HepG2 (cell line): ENCODE data around the gene PNN. TPM values are rescaled to one million over a fixed set of nuclear protein-coding genes. Genes with fewer than 3 reads are reported as not detected.

Experiments used
- HDAC6 ChIP-seq: fragments of 200-600 bp; sonication (generic); IDR thresholded peaks from 2 replicates; pipeline ENCODE4 v1.7.0; 2017; ENCODE audit warnings: mild to moderate bottlenecking, antibody characterized with exemption, low read length, low read depth
- HES4 ChIP-seq: sonication (generic); formaldehyde crosslinking; IDR thresholded peaks from 2 replicates; pipeline ENCODE4 v1.9.0; 2021; ENCODE audit warnings: mild to moderate bottlenecking, missing genetic modification reagents, borderline replicate concordance
- KLF13 ChIP-seq: sonication (generic); formaldehyde crosslinking; IDR thresholded peaks from 2 replicates; pipeline ENCODE4 v1.4.0; 2020; ENCODE audit warnings: mild to moderate bottlenecking, missing genetic modification reagents
- KLF9 ChIP-seq: IDR thresholded peaks from 2 replicates; pipeline ENCODE4 v1.6.1; 2016; ENCODE audit warnings: low read depth
- MAZ ChIP-seq, 2 experiments: sonication (generic) in 1 of 2; formaldehyde crosslinking in 1 of 2; IDR thresholded peaks; 2 replicates each; pipeline versions ENCODE4 v1.5.0 to v1.6.1; 2012 to 2020; ENCODE audit warnings: low read depth in 2 of 2, mild to moderate bottlenecking in 2 of 2, borderline replicate concordance in 1 of 2, improper control_type of control experiment in 1 of 2, low read length in 1 of 2, missing genetic modification reagents in 1 of 2, moderate library complexity in 1 of 2
- RARA ChIP-seq: IDR thresholded peaks from 2 replicates; pipeline ENCODE4 v1.6.1; 2016; ENCODE audit warnings: missing genetic modification reagents, missing compliant biosample characterization
- SRSF1 ChIP-seq: fragments of 200-400 bp; formaldehyde crosslinking; optimal IDR thresholded peaks from 2 replicates; pipeline ENCODE3; 2017; ENCODE audit warnings: mild to moderate bottlenecking, low read depth, low read length, moderate library complexity
- TBX3 ChIP-seq: fragments of 450-650 bp; IDR thresholded peaks from 2 replicates; pipeline ENCODE4 v1.6.1; 2017; ENCODE audit warnings: antibody characterized with exemption, mild to moderate bottlenecking, inconsistent platforms, borderline replicate concordance
- TCF7 ChIP-seq: sonication (generic); IDR thresholded peaks from 2 replicates; pipeline ENCODE4 v1.6.1; 2016; ENCODE audit warnings: antibody characterized with exemption, low read depth
- ZNF430 ChIP-seq: sonication (generic); formaldehyde crosslinking; IDR thresholded peaks from 2 replicates; pipeline ENCODE4 v1.9.0; 2021; ENCODE audit warnings: mild to moderate bottlenecking, missing genetic modification reagents
- ZNF446 ChIP-seq: sonication (generic); formaldehyde crosslinking; IDR thresholded peaks from 2 replicates; pipeline ENCODE4 v1.5.0; 2020; ENCODE audit warnings: mild to moderate bottlenecking, missing genetic modification reagents
- ZNF547 ChIP-seq: sonication (generic); formaldehyde crosslinking; IDR thresholded peaks from 2 replicates; pipeline ENCODE4 v1.5.1; 2020; ENCODE audit warnings: mild to moderate bottlenecking, missing genetic modification reagents
- ZNF552 ChIP-seq: sonication (generic); formaldehyde crosslinking; IDR thresholded peaks from 2 replicates; pipeline ENCODE4 v1.9.0; 2022; ENCODE audit warnings: missing genetic modification reagents, mild to moderate bottlenecking, borderline replicate concordance
- ZNF558 ChIP-seq: sonication (generic); formaldehyde crosslinking; IDR thresholded peaks from 2 replicates; pipeline ENCODE4 v1.9.0; 2022; ENCODE audit warnings: mild to moderate bottlenecking, missing genetic modification reagents, borderline replicate concordance
- ZNF567 ChIP-seq: sonication (generic); formaldehyde crosslinking; IDR thresholded peaks from 2 replicates; pipeline ENCODE4 v1.8.1; 2023; ENCODE audit warnings: mild to moderate bottlenecking, missing genetic modification reagents, borderline replicate concordance
- polyA plus RNA-seq, 8 experiments: library from polyadenylated mRNA; depleted of rRNA in 3 of 8; stranded (reverse) in 7 of 8; unstranded in 1 of 8; fragments of >200 nt; fragmentation: Illumina TruSeq in 4 of 8; extraction: Trizol in 4 of 8; gene quantifications; 2 replicates each; pipeline versions ENCODE4 v1.2.1 to v1.2.3, GENCODE V29; 2011 to 2016; ENCODE audit warnings: low read depth in 4 of 8, missing spikeins in 1 of 8, mixed read lengths in 1 of 8; ENCODE audit not compliant: insufficient read depth in 1 of 8
- total RNA-seq, 5 experiments: library from RNA; depleted of rRNA; stranded (reverse); fragments of >200 nt; fragmentation: Illumina TruSeq; extraction: Trizol; gene quantifications; 2 replicates each; pipeline ENCODE4 v1.2.3, GENCODE V29; 2016; ENCODE audit warnings: low read depth in 1 of 5
- TF ChIP-seq, protein P1 (sequence below): sonication (generic); formaldehyde crosslinking; IDR thresholded peaks from 2 replicates; pipeline ENCODE4 v1.9.0; 2021; ENCODE audit warnings: missing genetic modification reagents, borderline replicate concordance
- TF ChIP-seq, protein P2 (sequence below): sonication (generic); formaldehyde crosslinking; IDR thresholded peaks from 2 replicates; pipeline ENCODE4 v1.8.0; 2022; ENCODE audit warnings: low read depth, missing genetic modification reagents
- TF ChIP-seq, protein P3 (sequence below): conservative IDR thresholded peaks from 2 replicates; pipeline ENCODE4 v1.6.1; 2018; ENCODE audit warnings: missing genetic modification reagents
- TF ChIP-seq, protein P4 (sequence below): IDR thresholded peaks from 2 replicates; pipeline ENCODE4 v1.6.1; 2016
- TF ChIP-seq, protein P5 (sequence below): IDR thresholded peaks from 2 replicates; pipeline ENCODE4 v1.6.1; 2012; ENCODE audit warnings: low read depth, low read length, improper control_type of control experiment

PNN gene
- total and polyA plus RNA-seq, 2 of the 13 experiments (the other 11 are each of a cell fraction or from before 2014, with no cell fraction given) = 58.0 to 214 TPM

DNA sequence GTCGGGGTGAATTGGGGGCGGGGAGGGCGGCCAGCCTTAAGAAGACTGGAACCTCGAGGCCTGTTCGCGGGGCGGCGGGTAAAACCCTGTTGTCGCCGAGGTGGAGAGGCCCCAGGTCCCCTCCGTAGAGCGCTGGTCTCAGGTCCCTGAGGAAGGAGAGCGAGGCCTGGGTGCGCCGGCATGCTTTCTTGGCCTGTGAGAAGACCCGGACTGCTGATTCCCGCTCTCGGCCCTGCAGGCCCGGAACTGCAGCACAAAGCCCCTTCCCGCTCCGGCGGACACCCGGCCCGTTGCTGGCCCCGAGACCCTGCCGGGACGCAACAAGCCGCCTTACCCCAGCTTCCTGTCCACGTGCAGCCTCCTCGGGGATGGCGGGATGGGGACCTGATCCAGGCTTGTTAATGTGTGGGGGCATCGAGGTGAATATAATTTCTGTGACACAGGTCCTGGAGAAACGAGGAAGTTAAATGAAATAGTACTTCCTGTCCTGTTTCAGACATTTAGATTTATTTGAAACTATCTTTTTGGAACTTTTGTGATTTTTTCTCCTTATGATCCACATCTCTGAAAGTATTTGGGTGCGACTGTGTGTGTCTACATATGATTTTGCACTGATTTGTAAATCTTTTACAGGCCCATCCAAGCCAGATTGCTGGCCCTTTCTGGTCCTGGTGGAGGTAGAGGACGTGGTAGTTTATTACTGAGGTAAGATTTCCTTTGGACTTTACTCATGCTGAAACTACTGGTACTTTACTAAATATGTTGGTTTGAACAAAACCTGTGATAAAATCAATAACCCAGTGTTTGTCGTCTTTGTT, 600 bp downstream of the PNN start (continued):
- TF ChIP-seq, protein P1, sequence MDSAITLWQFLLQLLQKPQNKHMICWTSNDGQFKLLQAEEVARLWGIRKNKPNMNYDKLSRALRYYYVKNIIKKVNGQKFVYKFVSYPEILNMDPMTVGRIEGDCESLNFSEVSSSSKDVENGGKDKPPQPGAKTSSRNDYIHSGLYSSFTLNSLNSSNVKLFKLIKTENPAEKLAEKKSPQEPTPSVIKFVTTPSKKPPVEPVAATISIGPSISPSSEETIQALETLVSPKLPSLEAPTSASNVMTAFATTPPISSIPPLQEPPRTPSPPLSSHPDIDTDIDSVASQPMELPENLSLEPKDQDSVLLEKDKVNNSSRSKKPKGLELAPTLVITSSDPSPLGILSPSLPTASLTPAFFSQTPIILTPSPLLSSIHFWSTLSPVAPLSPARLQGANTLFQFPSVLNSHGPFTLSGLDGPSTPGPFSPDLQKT (CRISPR knock-in tag) = no peak
- peak; percentile 95; the same call in 1 of the 2 replicates for TF ChIP-seq KLF13 (CRISPR knock-in tag)
- TF ChIP-seq MAZ (IDR thresholded peaks at IDR 0.05; ENCODE audit: borderline replicate concordance, low read depth, low read length) = no peak
- TF ChIP-seq MAZ (CRISPR knock-in tag; IDR thresholded peaks at IDR 0.05; ENCODE audit: low read depth) = 0 out of 2 replicates have a peak, but pooled peaks have one; percentile 6
- peak; percentile 93; the same call in 1 of the 2 replicates for TF ChIP-seq ZNF547 (CRISPR knock-in tag)
- peak; percentile 100 for TF ChIP-seq ZNF446 (CRISPR knock-in tag)
- no peak for TF ChIP-seq ZNF558 (CRISPR knock-in tag)
- TF ChIP-seq ZNF430 = no peak; the same call in 1 of the 2 replicates
- TF ChIP-seq, protein P2, sequence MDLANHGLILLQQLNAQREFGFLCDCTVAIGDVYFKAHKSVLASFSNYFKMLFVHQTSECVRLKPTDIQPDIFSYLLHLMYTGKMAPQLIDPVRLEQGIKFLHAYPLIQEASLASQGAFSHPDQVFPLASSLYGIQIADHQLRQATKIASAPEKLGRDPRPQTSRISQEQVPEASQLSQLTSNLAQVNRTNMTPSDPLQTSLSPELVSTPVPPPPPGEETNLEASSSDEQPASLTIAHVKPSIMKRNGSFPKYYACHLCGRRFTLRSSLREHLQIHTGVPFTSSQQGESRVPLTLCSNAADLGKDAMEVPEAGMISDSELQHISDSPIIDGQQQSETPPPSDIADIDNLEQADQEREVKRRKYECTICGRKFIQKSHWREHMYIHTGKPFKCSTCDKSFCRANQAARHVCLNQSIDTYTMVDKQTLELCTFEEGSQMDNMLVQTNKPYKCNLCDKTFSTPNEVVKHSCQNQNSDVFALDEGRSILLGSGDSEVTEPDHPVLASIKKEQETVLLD (CRISPR knock-in tag) = no peak
- TF ChIP-seq KLF9 (CRISPR knock-in tag) = no peak
- TF ChIP-seq TBX3 = no peak
- TF ChIP-seq, protein P3, sequence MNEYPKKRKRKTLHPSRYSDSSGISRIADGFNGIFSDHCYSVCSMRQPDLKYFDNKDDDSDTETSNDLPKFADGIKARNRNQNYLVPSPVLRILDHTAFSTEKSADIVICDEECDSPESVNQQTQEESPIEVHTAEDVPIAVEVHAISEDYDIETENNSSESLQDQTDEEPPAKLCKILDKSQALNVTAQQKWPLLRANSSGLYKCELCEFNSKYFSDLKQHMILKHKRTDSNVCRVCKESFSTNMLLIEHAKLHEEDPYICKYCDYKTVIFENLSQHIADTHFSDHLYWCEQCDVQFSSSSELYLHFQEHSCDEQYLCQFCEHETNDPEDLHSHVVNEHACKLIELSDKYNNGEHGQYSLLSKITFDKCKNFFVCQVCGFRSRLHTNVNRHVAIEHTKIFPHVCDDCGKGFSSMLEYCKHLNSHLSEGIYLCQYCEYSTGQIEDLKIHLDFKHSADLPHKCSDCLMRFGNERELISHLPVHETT (CRISPR knock-in tag) = no peak; the same call in 1 of the 2 replicates
- peak; percentile 20; the same call in 1 of the 2 replicates for TF ChIP-seq ZNF567 (CRISPR knock-in tag)
- TF ChIP-seq ZNF552 = peak; percentile 91; the same call in 1 of the 2 replicates
- no peak for TF ChIP-seq SRSF1
- no peak; the same call in none of the 2 replicates for TF ChIP-seq RARA (CRISPR knock-in tag)
- TF ChIP-seq, protein P4, sequence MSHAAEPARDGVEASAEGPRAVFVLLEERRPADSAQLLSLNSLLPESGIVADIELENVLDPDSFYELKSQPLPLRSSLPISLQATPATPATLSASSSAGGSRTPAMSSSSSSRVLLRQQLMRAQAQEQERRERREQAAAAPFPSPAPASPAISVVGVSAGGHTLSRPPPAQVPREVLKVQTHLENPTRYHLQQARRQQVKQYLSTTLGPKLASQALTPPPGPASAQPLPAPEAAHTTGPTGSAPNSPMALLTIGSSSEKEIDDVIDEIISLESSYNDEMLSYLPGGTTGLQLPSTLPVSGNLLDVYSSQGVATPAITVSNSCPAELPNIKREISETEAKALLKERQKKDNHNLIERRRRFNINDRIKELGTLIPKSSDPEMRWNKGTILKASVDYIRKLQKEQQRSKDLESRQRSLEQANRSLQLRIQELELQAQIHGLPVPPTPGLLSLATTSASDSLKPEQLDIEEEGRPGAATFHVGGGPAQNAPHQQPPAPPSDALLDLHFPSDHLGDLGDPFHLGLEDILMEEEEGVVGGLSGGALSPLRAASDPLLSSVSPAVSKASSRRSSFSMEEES (CRISPR knock-in tag) = no peak
- TF ChIP-seq TCF7 = 0 out of 2 replicates have a peak, but pooled peaks have one; percentile 14
- TF ChIP-seq, protein P5, sequence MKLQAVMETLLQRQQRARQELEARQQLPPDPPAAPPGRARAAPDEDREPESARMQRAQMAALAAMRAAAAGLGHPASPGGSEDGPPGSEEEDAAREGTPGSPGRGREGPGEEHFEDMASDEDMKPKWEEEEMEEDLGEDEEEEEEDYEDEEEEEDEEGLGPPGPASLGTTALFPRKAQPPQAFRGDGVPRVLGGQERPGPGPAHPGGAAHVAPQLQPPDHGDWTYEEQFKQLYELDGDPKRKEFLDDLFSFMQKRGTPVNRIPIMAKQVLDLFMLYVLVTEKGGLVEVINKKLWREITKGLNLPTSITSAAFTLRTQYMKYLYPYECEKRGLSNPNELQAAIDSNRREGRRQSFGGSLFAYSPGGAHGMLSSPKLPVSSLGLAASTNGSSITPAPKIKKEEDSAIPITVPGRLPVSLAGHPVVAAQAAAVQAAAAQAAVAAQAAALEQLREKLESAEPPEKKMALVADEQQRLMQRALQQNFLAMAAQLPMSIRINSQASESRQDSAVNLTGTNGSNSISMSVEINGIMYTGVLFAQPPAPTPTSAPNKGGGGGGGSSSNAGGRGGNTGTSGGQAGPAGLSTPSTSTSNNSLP = no peak; the same call in 1 of the 2 replicates
- TF ChIP-seq HES4 (CRISPR knock-in tag) = peak; percentile 98
- TF ChIP-seq HDAC6 = no peak
